ENCODE results near the gene MXRA8.

Gene MXRA8

GRCh38 chr1:1361982-1362423, 3.6 kb upstream of the MXRA8 start:
- Mint-ChIP-seq H3K36me3 (no peaks in the 10 kb centered on the region), H3K4me1 (ENCODE audit: low read depth) (peaks cover 22% of the 10 kb centered on the region), H3K27ac (peak overlapping the region; percentile 28), H3K4me3 (no peak overlapping the region), H3K27me3 (no peaks in the 10 kb centered on the region), H3K9me3 (ENCODE audit: low read depth) (no peaks in the 10 kb centered on the region)

- no peaks in the 10 kb centered on the region for H3K36me3 Mint-ChIP-seq
- H3K27ac Mint-ChIP-seq = no peak overlapping the region
- H3K4me1 Mint-ChIP-seq (ENCODE audit: low read depth) = peaks cover 22% of the 10 kb centered on the region
- H3K4me3 Mint-ChIP-seq = no peak overlapping the region
- H3K27me3 Mint-ChIP-seq = no peaks in the 10 kb centered on the region
- no peaks in the 10 kb centered on the region for H3K9me3 Mint-ChIP-seq (ENCODE audit: low read depth)
Observed at GRCh38 chr1:1361233-1361981, 3.1 kb upstream of the MXRA8 start.

DNA sequence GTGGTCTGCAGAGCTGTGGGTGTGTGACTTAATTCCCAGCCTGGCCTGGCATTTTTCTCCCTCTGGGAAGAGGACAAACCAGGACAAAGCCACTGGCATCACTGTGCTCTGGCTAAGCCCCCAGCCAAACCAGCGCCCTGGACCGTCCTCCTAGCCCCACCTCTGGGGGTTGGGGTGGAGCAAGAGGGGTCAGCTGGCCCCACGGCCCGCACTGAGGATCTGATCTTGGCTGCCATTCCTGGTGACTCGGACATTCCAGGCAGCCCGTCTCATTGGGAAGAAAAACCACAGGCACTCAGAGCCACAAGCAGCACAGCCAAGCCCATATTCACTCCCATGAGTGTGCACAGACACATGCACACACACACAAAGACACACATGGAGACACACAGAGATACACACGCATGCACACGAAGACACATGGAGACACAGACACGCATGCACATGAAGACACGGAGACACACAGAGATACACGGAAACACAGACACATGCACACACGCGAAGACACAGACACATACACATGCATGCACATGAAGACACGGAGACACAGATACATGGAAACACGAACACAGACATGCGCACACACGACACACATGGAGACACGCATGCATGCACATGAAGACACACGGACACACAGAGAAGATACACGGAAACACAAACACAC, 2.3 kb upstream of the MXRA8 start:
- Mint-ChIP-seq H3K4me3 (no peak overlapping the region), H3K27me3 (no peaks in the 10 kb centered on the region), H3K27ac (no peak overlapping the region), H3K36me3 (no peaks in the 10 kb centered on the region), H3K9me3 (ENCODE audit: low read depth) (no peaks in the 10 kb centered on the region), H3K4me1 (ENCODE audit: low read depth) (peaks cover 22% of the 10 kb centered on the region)

GRCh38 chr1:1359664-1360468, 1.5 kb upstream of the MXRA8 start:
- Mint-ChIP-seq H3K4me1 (ENCODE audit: low read depth) (peaks cover 22% of the 10 kb centered on the region), H3K4me3 (no peak overlapping the region)

GRCh38 chr1:1359308-1359663, 931 bp upstream of the MXRA8 start:
- H3K9me3 Mint-ChIP-seq (ENCODE audit: low read depth) = no peaks in the 10 kb centered on the region
- H3K27ac Mint-ChIP-seq = no peak overlapping the region
- H3K36me3 Mint-ChIP-seq = no peaks in the 10 kb centered on the region
- no peaks in the 10 kb centered on the region for H3K27me3 Mint-ChIP-seq
- peak overlapping the region; percentile 40 for H3K4me3 Mint-ChIP-seq
- peaks cover 22% of the 10 kb centered on the region for H3K4me1 Mint-ChIP-seq (ENCODE audit: low read depth)

More at GRCh38 chr1:1359664-1360468, 1.5 kb upstream of the MXRA8 start:
- Mint-ChIP-seq H3K9me3 (ENCODE audit: low read depth) (no peaks in the 10 kb centered on the region), H3K27me3 (no peaks in the 10 kb centered on the region), H3K36me3 (no peaks in the 10 kb centered on the region), H3K27ac (no peak overlapping the region)

DNA sequence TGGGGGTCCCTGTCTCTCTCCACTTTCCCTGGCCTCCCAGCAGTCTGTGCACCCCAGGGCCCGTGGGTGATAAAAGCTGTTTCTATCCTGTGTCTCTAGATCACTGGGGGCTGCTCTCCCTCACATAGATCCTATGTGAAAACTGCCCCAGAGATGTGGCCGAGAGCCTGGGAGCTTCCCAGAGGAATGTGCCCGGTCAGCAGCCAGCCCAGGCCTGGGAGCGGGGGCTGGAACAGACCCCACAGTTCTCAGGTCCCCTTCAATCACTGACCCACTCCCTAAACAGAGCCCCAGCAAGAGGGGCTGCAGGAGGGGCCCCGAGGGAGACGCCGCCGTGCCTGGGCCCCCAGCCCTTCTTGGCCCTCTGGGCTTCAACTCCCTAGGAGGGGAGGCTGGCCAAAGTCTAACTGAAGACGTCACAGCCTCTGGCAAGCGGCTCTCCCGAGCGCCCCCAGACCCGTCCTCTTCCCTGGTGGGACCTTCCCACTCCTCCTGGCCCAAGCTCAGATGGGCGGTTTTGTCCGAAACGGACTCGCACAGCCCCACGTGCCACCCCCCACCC, 403 bp downstream of the MXRA8 start:
- H3K4me1 Mint-ChIP-seq (ENCODE audit: low read depth) = peaks cover 22% of the 10 kb centered on the region
- no peaks in the 10 kb centered on the region for H3K9me3 Mint-ChIP-seq (ENCODE audit: low read depth)
- H3K4me3 Mint-ChIP-seq = no peak overlapping the region
- no peak overlapping the region for H3K27ac Mint-ChIP-seq
- no peaks in the 10 kb centered on the region for H3K36me3 Mint-ChIP-seq
- no peaks in the 10 kb centered on the region for H3K27me3 Mint-ChIP-seq

GRCh38 chr1:1356796-1357401, 1.5 kb downstream of the MXRA8 start:
- peaks cover 29% of the 10 kb centered on the region for H3K4me1 Mint-ChIP-seq (ENCODE audit: low read depth)
- no peak overlapping the region for H3K4me3 Mint-ChIP-seq
- H3K36me3 Mint-ChIP-seq = no peaks in the 10 kb centered on the region
- H3K9me3 Mint-ChIP-seq (ENCODE audit: low read depth) = no peaks in the 10 kb centered on the region
- H3K27me3 Mint-ChIP-seq = peaks cover 2% of the 10 kb centered on the region
- H3K27ac Mint-ChIP-seq = no peak overlapping the region

- Mint-ChIP-seq H3K4me1 (ENCODE audit: low read depth) (peaks cover 29% of the 10 kb centered on the region), H3K36me3 (no peaks in the 10 kb centered on the region), H3K27ac (no peak overlapping the region), H3K4me3 (no peak overlapping the region), H3K9me3 (ENCODE audit: low read depth) (no peaks in the 10 kb centered on the region), H3K27me3 (peaks cover 2% of the 10 kb centered on the region)
Observed at GRCh38 chr1:1356166-1356795, 2.1 kb downstream of the MXRA8 start.

GRCh38 chr1:1355416-1355815, 2.9 kb downstream of the MXRA8 start:
- Mint-ChIP-seq H3K36me3 (no peaks in the 10 kb centered on the region), H3K4me1 (ENCODE audit: low read depth) (peaks cover 24% of the 10 kb centered on the region), H3K27me3 (peaks cover 2% of the 10 kb centered on the region), H3K4me3 (no peak overlapping the region), H3K27ac (no peak overlapping the region), H3K9me3 (ENCODE audit: low read depth) (no peaks in the 10 kb centered on the region)

- Mint-ChIP-seq H3K27ac (no peak overlapping the region), H3K4me1 (ENCODE audit: low read depth) (peaks cover 21% of the 10 kb centered on the region), H3K27me3 (peaks cover 2% of the 10 kb centered on the region), H3K9me3 (ENCODE audit: low read depth) (no peaks in the 10 kb centered on the region), H3K4me3 (peak overlapping the region; percentile 65), H3K36me3 (no peaks in the 10 kb centered on the region)
Observed at GRCh38 chr1:1354271-1355247, 3.8 kb downstream of the MXRA8 start.

- H3K27me3 Mint-ChIP-seq = peaks cover 2% of the 10 kb centered on the region
- H3K4me3 Mint-ChIP-seq = peak overlapping the region; percentile 23
- H3K9me3 Mint-ChIP-seq (ENCODE audit: low read depth) = no peaks in the 10 kb centered on the region
- peaks cover 14% of the 10 kb centered on the region for H3K4me1 Mint-ChIP-seq (ENCODE audit: low read depth)
- H3K36me3 Mint-ChIP-seq = no peaks in the 10 kb centered on the region
- no peak overlapping the region for H3K27ac Mint-ChIP-seq
Observed at GRCh38 chr1:1353389-1354151, 4.8 kb downstream of the MXRA8 start.

- Mint-ChIP-seq H3K27ac (no peak overlapping the region), H3K36me3 (no peaks in the 10 kb centered on the region), H3K27me3 (peaks cover 2% of the 10 kb centered on the region), H3K4me3 (peak overlapping the region; percentile 74), H3K4me1 (ENCODE audit: low read depth) (peaks cover 11% of the 10 kb centered on the region), H3K9me3 (ENCODE audit: low read depth) (no peaks in the 10 kb centered on the region)
Observed at GRCh38 chr1:1352786-1353388, 5.5 kb downstream of the MXRA8 start.

All from activated naive CD8-positive, alpha-beta T cell (primary cell).